Activated CD8-positive, alpha-beta memory T cell treated with anti-CD3 and anti-CD28 coated beads, Interleukin-2, amount 50 U/mL, for 24 hours (primary cell): ENCODE results near the gene DNAJB8.

Experiments used
- DNase-seq: peaks from one replicate; pipeline ENCODE4 v3.0.0-alpha.2; 2020; ENCODE audit errors: extremely low read depth

The DNAJB8 gene

DNA sequence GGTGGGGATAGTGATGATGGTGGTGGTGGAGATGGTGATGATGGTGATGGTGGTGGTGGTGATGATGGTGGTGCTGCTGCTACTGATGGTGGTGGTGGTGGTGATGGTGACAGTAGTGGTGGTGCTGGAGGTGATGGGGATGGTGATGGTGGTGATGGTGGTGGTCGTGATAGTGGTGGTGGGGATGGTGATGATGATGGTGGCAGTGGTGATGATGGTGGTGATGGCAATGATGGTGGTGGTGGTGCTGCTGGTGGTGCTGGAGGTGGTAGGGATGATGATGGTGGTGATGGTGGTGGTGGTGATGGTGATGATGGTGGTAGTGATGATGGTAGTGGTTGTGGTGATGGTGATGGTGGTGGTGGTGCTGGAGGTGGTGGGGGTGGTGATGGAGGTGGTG lies 21.3 kb downstream of the DNAJB8 start:
- DNase-seq = no peak

GRCh38 chr3:128443771-128444170 lies 22.9 kb downstream of the DNAJB8 start:
- no peak for DNase-seq

DNA sequence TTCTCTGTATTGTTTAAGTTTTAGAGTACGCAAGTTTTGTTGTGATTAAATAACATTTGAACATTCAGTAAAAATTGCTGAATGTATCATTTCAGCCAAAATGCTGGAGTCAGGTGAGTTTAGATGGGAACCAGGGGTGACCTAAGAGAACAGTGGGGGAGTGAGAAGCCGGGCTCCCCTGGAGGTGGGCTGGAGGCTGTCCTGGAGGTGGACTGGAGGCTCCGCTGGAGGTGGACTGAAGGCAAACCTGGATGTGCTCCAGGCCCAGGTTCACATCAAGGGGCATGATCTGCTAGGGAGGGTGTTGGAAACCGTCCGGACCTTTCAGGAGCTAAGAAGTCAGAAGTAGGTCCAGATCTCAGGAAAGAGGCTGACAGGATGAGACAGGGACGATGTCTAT lies 23.7 kb downstream of the DNAJB8 start:
- no peak for DNase-seq

GRCh38 chr3:128442070-128442469 lies 24.6 kb downstream of the DNAJB8 start:
- DNase-seq = no peak

GRCh38 chr3:128439226-128439625 lies 27.5 kb downstream of the DNAJB8 start:
- DNase-seq = no peak

DNA sequence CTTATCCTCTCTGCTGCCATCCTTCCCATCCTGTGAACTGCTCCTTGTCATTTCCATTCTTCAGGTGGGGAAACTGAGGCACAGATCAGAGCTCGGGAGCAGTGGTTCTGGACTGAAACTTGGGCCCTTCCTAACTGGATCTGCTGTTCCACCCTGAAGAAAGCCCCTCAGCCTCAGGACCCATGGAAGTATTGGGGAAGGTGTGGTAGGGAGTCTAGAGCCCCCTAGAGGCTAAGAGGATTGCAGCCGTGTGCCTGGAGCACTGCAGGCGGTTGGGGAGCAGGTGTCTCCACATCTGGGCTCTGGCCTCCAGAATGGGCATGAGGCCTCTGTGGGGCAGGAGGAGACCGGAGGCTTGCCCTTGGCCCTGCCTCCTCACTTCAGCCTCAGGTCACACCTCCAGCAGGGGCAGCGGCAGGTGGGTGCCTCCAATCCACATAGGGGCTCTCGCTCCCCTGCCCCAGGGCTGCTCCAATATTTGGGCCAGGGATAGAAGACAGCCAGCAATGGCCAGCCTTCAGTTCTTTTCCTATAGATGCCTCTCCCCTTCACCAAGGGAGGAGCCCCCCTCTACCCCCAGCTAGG lies 28.1 kb downstream of the DNAJB8 start:
- no peak for DNase-seq

GRCh38 chr3:128436214-128436613 lies 30.5 kb downstream of the DNAJB8 start:
- DNase-seq = no peak

DNA sequence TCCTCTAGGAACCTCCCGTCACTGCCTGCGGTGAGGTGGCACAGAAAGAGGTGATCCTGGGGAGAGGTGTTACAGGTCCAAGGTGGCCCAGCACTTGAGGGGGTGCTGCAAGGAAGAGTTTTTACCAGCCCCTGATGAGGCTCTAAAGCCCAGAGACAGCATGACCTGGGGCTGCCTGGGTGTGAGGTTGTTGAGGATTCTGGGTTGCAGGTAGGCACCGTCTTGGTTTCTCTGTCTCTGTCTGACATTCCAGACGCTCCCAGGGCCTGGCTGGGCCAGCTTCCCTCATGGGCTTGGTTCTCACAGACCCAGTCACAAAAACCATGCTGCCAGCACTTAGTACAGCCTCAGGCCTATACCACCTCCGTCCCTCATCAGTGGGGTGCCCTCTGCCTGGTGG lies 31.1 kb downstream of the DNAJB8 start:
- DNase-seq = no peak

DNA sequence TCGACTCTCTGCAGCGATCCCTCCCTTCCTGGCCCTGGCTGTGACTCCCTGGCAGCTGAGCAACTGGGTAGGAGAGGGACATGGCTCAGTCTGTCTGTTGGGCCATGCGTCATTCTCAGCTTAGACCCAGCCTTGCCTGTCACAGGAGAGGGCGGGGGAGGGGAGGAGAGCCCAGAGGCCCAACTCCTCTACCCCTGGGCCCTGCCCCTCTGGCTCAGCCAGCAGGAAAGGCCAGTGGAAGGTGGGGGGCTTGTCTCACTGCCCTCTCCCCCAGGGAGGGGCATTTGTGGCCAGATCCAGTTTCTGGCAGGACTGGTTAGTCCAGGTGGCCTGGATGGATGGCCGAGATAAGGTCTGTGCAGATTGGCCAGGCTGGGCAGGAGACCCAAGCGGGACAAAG lies 31.6 kb downstream of the DNAJB8 start:
- DNase-seq = no peak

- no peak for DNase-seq
Measured at GRCh38 chr3:128434524-128434923, 32.2 kb downstream of the DNAJB8 start.

DNA sequence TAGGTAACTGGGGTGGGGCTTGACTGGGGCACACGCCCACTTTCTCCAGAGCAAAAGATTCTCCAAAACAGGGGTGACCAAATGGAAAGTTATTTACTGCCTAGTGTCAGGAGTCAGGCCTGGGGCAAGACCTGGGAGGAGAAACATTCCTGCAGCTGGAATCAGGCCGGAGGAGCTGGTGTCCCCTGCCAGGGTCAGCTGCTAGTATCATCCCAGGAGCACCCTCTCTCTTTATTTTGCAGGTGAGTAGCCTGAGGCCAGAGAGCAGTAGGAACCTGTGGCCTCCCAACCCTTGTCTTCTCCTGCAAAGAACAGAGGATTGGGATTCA lies 32.9 kb downstream of the DNAJB8 start:
- DNase-seq = no peak

- DNase-seq = no peak
Measured at GRCh38 chr3:128432971-128433836, 33.5 kb downstream of the DNAJB8 start.

GRCh38 chr3:128432301-128432970 lies 34.3 kb downstream of the DNAJB8 start:
- DNase-seq = no peak

- no peak for DNase-seq
Measured at GRCh38 chr3:128431803-128432300, 34.8 kb downstream of the DNAJB8 start.

DNA sequence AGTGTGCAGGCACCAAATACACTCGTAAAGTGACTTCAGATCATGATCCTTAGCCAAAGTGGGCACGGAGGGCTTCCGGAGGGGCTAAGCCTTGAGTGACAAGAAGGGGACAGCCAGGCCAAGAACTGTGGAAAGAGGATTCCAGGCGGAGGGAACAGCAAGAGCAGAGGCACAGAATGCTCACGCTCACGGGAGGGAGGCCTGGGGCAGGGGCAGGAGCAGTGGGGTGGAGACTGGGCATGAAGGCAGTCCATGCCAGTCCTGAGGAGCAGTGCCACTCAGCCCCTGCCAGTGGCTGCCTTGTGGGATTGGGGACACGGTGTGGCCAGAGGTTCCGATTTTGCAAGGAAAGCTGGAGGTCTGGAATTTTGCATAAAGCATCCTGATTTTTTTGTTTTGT lies 36.0 kb downstream of the DNAJB8 start:
- no peak for DNase-seq

DNA sequence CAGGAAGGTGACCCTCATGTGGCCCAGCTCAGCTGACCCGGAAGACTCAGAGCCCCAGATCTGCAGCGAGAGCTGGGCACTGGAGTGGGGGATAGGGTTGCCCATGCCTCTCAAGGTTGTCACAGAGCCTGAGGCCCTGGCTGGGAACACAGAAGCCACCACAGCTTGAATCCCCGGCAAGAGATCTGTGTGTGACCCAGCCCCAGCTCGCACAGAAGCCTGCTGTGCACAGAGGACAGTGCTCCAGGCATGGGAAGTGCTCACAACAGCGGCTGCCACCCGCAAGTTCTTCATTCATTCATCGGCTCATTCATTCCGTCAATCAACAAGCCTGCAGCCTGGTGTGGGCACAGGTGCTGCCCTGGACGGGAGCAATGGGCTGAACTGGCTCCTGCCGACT lies 36.4 kb downstream of the DNAJB8 start:
- no peak for DNase-seq

DNA sequence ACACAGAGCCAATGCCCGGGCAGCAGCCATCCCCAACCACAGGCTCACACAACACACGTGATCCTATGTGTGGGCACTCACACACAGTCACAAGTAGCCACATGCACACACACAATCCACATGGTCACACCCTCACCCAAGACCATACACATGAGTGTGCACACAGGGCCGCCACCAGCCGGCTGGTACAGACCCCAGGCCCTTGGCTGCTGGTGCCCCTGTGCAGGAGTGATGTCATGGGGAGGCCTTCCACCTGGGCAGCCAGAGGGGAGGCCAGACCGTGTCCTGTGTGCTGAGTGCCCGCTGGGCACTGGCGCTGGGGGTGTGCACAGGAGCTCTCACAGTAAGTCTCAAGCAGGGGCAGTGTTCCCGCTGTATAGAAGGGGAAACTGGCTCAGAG lies 36.9 kb downstream of the DNAJB8 start:
- no peak for DNase-seq

DNA sequence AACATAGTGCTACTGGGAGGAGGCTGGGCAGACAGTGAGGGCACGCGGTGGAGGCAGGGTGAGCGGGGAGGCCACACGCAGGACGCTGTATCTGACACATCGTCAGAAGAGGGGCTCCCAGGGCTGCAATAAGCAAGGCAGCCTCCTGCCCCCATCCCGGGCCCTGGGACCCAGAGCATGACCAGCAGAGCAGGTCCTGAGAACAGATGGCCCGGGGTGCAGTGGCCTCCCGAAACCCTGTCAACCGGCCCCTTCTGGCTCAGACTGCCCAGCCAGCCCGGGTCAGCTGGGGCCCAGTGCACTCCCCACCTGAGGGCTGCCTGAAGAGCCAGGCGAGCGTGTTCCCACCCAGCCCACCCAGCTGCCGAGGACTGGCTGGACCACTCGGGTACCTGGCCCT lies 37.4 kb downstream of the DNAJB8 start:
- no peak for DNase-seq

DNA sequence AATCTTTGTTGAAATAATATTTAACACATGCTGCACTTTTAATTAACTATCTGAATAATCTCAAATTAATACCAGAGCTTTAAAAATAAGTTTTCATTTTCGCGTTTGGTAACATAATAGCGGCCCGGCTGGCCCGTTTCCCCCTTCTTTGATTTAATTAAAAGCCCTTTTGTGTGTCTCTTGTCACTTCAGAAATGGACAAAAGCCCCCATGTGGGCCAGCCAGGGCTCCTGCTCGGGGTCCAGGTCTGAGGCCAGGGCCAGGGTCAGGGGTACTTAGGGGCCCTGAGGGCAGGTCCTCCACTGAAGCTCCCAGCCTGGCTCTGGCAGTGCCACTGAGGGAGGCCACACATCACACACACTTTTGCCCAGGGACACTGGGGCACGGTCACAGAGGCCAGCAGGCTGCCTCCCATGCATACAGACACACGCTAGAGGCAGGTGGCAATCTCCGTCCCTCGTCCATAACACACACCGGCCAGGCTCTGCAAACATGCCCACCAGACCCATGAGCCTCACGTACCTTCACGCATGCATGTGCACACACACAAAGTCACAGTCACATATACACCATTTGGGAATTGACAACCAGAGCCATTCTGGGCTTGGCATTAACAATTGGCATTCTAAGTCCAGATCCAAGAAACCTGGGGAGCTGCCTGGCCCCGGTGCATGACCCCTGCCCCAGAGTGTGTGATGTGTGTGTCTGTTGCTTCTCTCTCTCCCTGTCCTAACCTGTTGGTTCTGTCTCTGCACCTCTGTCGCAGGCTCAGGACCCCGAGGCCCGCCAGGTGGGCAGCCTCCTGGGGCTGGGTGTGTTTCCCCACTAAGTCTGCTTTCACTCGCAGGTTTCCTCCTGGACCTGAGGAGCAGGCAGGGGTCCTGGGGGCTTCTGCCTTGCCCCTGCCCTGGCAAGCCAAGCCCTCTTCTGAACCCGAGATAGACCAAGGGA lies 38.5 kb downstream of the DNAJB8 start:
- DNase-seq = no peak

- DNase-seq = no peak
Measured at GRCh38 chr3:128427175-128427857, 39.4 kb downstream of the DNAJB8 start.
